Measurements from ENCODE around the gene ALOX12. TPM values are rescaled to one million over a fixed set of nuclear protein-coding genes. Genes with fewer than 3 reads are reported as not detected.
"Not testable (repeated sequence)": the region's sequence is repeated elsewhere in the genome, so short reads cannot be mapped to it uniquely, and the experiment has no call there.

The ALOX12 gene
- total and polyA plus RNA-seq, 5 donors from 2014 or later = 0.18 to 2.7 (median 0.21) TPM

DNA sequence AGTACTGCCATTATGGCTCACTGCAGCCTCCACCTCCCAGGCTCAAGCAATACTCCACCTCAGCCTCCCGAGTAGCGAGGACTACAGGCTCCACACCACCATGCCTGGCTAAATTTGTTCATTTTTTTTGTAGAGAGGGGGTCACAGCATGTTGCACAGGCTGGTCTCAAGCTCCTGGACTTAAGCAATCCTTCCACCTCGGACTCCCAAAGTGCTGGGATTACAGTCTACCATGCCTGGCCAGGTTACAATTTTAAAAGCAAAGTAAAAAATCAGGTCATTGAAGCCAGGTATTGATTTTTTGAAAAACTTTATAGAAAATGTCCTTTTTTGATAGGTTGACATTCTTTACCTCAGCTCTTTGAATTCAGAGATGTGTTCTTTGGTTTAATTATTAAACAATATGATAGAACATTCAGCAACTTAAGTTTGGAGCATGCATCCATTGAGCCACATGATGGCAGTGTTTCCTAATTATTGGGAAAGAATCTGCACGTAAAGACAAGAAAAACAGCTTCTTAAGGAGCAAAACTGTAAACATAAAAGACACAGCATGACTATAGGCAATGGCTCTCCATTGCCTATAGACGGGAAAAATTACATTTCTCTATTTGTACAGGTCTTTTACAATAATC is 49.8 kb downstream of the ALOX12 start:
- H3K4me1 Mint-ChIP-seq = peaks cover 12 to 47% (median 22%) of the 10 kb centered on the region in 4 donors
- no peaks in the 10 kb centered on the region for H3K27me3 ChIP-seq (ENCODE audit: control insufficient read depth, insufficient read depth, low read length)

DNA sequence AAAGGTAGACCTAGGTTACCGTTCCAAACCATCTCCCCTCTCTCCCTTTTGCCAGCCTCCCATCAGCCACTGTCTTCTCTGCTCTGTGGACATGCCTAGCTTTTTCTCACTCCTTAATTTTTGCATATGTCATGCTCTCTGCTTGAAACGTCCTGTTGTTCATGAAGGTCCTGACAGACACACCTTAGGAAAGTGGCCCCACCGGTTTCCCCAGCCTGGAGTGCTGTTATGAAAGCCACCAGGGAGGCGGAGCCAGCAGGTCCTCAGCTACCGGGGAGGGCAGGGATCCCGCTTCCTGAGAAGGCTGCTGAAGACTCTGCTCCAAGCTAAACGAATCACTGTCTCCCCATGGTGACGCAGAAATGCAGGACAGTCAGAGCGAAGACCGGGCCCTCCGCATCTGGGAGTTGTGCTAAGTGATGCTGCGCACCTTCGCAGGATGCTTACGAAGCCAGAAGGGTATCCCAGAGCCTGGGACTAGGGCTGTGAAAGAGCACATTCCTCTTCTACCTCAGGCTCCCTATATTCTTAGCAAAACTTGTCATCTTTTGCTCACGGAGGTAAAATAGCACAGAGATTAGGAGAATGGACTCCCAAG is 50.4 kb downstream of the ALOX12 start:
- H3K9me3 ChIP-seq (ENCODE audit: control insufficient read depth in 2 of 2, low read length in 2 of 2) = no peaks in the 10 kb centered on the region
- Mint-ChIP-seq H3K4me1 (peaks cover 11 to 45% (median 21%) of the 10 kb centered on the region in 4 donors), H3K27me3 (peaks cover 27% of the 10 kb centered on the region), H3K36me3 (no peaks in the 10 kb centered on the region), H3K4me3 (peak overlapping the region; percentile 55 to 93 (median 84)), H3K9me3 (no peaks in the 10 kb centered on the region), H3K27ac (peak overlapping the region; percentile 91 to 94 (median 93))
- peak overlapping the region; percentile 80 for H3K27ac ChIP-seq (ENCODE audit: insufficient read depth, low read length, poor library complexity, severe bottlenecking)
- H3K4me1 ChIP-seq (ENCODE audit: control insufficient read depth, insufficient read depth, low read length, poor library complexity, severe bottlenecking) = peaks cover 46% of the 10 kb centered on the region
- ATAC-seq (ENCODE audit: low read depth in 2 of 2) = peak; percentile 16 to 22
- DNase-seq = peak in 2 of 3 donors; percentile 35 to 49
- no peaks in the 10 kb centered on the region for H3K27me3 ChIP-seq (ENCODE audit: control insufficient read depth, insufficient read depth, low read length)
- H3K36me3 ChIP-seq (ENCODE audit: control insufficient read depth, insufficient read depth, low read length) = no peaks in the 10 kb centered on the region
- H3K4me3 ChIP-seq (ENCODE audit: low read depth, low read length) = peak overlapping the region; percentile 91

More for the DNA sequence above, 49.8 kb downstream of the ALOX12 start:
- Mint-ChIP-seq H3K36me3 (no peaks in the 10 kb centered on the region), H3K27me3 (peaks cover 27% of the 10 kb centered on the region), H3K4me3 (peak overlapping the region; percentile 55 to 93 (median 84)), H3K9me3 (no peaks in the 10 kb centered on the region), H3K27ac (peak overlapping the region; percentile 91 to 94 (median 93))
- no peaks in the 10 kb centered on the region for H3K36me3 ChIP-seq (ENCODE audit: control insufficient read depth, insufficient read depth, low read length)
- H3K4me3 ChIP-seq (ENCODE audit: low read depth, low read length) = peak overlapping the region; percentile 91
- no peaks in the 10 kb centered on the region for H3K9me3 ChIP-seq (ENCODE audit: control insufficient read depth in 2 of 2, low read length in 2 of 2)
- H3K27ac ChIP-seq (ENCODE audit: insufficient read depth, low read length, poor library complexity, severe bottlenecking) = peak overlapping the region; percentile 80
- peak; percentile 36 to 90 (median 78) for DNase-seq
- ATAC-seq (ENCODE audit: low read depth in 2 of 2) = peak; percentile 52 to 53
- H3K4me1 ChIP-seq (ENCODE audit: control insufficient read depth, insufficient read depth, low read length, poor library complexity, severe bottlenecking) = peaks cover 46% of the 10 kb centered on the region

DNA sequence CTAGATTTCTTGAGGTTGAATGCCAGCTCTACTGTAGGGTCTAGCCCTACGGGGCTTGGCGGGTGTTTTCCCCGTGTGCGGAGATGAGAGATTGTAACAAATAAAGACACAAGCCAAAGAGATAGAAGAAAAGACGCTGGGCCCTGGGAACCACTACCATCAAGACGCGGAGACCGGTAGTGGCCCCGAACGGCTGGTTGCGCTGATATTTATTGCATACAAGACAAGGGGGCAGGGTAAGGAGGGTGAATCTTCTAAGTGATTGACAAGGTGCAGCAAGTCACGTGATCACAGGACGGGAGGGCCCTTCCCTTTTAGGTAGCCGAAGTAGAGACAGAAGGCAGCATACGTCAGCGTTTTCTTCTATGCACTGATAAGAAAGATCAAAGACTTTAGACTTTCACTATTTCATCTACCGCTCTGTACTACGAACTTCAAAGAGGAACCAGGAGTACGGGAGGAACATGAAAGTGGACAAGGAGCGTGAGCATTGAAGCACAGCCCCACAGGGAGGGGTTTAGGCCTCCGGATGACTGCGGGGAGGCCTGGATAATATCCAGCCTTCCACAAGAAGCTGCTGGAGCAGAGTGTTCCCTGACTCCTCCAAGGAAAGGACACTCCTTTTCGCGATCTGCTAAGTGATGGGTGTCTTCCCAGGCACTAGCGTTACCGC is 51.0 kb downstream of the ALOX12 start:
- H3K27me3 Mint-ChIP-seq = peaks cover 21% of the 10 kb centered on the region
- not testable (repeated sequence) for H3K9me3 Mint-ChIP-seq; H3K9me3 ChIP-seq (ENCODE audit: control insufficient read depth in 2 of 2, low read length in 2 of 2); H3K36me3 ChIP-seq (ENCODE audit: control insufficient read depth, insufficient read depth, low read length); H3K36me3 Mint-ChIP-seq; H3K27me3 ChIP-seq (ENCODE audit: control insufficient read depth, insufficient read depth, low read length)
- H3K4me1 Mint-ChIP-seq = peaks cover 11 to 38% (median 22%) of the 10 kb centered on the region in 4 donors
- H3K4me3 Mint-ChIP-seq = peak overlapping the region; percentile 55 to 93 (median 84)
- peak overlapping the region; percentile 91 for H3K4me3 ChIP-seq (ENCODE audit: low read depth, low read length)
- ATAC-seq (ENCODE audit: low read depth in 2 of 2) (peak; percentile 39 to 45), DNase-seq (peak; percentile 78 to 93 (median 85))
- peak overlapping the region; percentile 80 for H3K27ac ChIP-seq (ENCODE audit: insufficient read depth, low read length, poor library complexity, severe bottlenecking)
- H3K4me1 ChIP-seq (ENCODE audit: control insufficient read depth, insufficient read depth, low read length, poor library complexity, severe bottlenecking) = peaks cover 44% of the 10 kb centered on the region
- peak overlapping the region; percentile 91 to 94 (median 93) for H3K27ac Mint-ChIP-seq

DNA sequence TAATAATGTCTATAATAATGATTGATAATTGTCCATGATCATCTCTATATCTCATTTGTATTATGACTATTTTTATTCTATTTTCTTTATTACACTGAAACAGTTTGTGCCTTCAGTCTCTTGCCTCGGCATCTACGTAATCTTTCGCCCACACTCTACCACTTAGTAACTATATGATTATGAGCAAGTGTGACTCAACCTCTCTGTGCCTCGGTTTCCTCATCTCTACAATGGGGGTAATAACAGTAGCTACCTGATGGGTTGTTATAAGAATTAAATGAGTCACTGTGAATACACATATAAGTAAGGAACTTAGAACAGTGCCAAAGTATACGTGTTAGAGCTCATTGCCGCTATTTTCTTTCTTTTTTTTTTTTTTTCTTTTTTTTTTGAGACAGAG is 51.7 kb downstream of the ALOX12 start:
- Histone ChIP-seq H3K4me3 (ENCODE audit: low read depth, low read length) (peak overlapping the region; percentile 91), H3K27ac (ENCODE audit: insufficient read depth, low read length, poor library complexity, severe bottlenecking) (peak overlapping the region; percentile 80), H3K36me3 (ENCODE audit: control insufficient read depth, insufficient read depth, low read length) (no peaks in the 10 kb centered on the region), H3K27me3 (ENCODE audit: control insufficient read depth, insufficient read depth, low read length) (no peaks in the 10 kb centered on the region), H3K4me1 (ENCODE audit: control insufficient read depth, insufficient read depth, low read length, poor library complexity, severe bottlenecking) (peaks cover 37% of the 10 kb centered on the region), H3K9me3 (ENCODE audit: control insufficient read depth in 2 of 2, low read length in 2 of 2) (no peaks in the 10 kb centered on the region)
- Mint-ChIP-seq H3K36me3 (no peaks in the 10 kb centered on the region), H3K4me3 (peak overlapping the region; percentile 55 to 93 (median 77)), H3K9me3 (no peaks in the 10 kb centered on the region), H3K27me3 (peaks cover 18% of the 10 kb centered on the region), H3K4me1 (peaks cover 11 to 32% (median 20%) of the 10 kb centered on the region in 4 donors), H3K27ac (peak overlapping the region in 2 of 3 donors; percentile 91 to 93)
- DNase-seq (no peak), ATAC-seq (ENCODE audit: low read depth in 2 of 2) (no peak)

DNA sequence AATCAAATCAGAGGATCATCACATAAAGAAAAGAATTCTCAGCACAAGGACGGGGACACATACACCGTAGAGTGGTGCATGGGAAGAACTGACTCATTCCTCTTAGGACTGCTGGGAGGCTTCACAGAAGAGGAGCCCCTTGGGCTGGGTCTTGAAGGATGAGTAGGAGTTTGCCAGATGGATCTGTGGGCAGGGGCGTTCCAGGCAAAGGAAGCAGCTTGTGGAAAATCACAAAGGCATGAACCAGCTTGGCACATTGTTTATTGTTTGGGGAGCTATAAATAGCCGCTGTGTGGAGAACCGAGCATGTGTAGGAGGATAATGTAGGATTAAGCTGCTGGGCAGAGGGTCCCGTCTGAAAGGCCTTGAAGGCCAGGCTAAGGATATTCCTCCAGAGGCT is 53.1 kb downstream of the ALOX12 start:
- Mint-ChIP-seq H3K4me3 (no peak overlapping the region), H3K9me3 (no peaks in the 10 kb centered on the region), H3K27ac (peak overlapping the region in 1 of 3 donors; percentile 68), H3K4me1 (peaks cover 11 to 29% (median 19%) of the 10 kb centered on the region in 4 donors), H3K36me3 (no peaks in the 10 kb centered on the region), H3K27me3 (peaks cover 15% of the 10 kb centered on the region)
- Histone ChIP-seq H3K36me3 (ENCODE audit: control insufficient read depth, insufficient read depth, low read length) (no peaks in the 10 kb centered on the region), H3K9me3 (ENCODE audit: control insufficient read depth in 2 of 2, low read length in 2 of 2) (no peaks in the 10 kb centered on the region), H3K27me3 (ENCODE audit: control insufficient read depth, insufficient read depth, low read length) (no peaks in the 10 kb centered on the region), H3K4me3 (ENCODE audit: low read depth, low read length) (no peak overlapping the region), H3K4me1 (ENCODE audit: control insufficient read depth, insufficient read depth, low read length, poor library complexity, severe bottlenecking) (peaks cover 23% of the 10 kb centered on the region), H3K27ac (ENCODE audit: insufficient read depth, low read length, poor library complexity, severe bottlenecking) (no peak overlapping the region)
- ATAC-seq (ENCODE audit: low read depth in 2 of 2) (no peak), DNase-seq (no peak)

DNA sequence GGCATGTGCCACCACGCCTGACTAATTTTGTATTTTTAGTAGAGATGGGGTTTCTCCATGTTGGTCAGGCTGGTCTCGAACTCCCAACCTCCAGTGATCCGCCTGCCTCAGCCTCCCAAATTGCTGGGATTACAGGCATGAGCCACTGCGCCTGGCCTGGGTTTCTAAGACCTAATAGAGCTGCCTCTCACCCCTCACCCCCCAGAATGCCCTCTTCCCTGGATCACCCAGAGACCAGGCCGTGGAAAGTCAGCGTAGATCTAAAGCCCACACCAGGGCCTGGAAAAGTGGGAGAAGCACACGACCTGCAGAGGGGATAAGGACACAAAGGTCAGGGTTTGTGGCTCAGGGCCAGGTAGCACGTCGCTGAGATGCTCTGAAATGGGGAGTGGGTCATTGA is 54.7 kb downstream of the ALOX12 start:
- not testable (repeated sequence) for H3K27ac Mint-ChIP-seq; ATAC-seq (ENCODE audit: low read depth in 2 of 2); H3K27me3 Mint-ChIP-seq; H3K9me3 ChIP-seq (ENCODE audit: control insufficient read depth in 2 of 2, low read length in 2 of 2); H3K4me3 Mint-ChIP-seq; H3K27me3 ChIP-seq (ENCODE audit: control insufficient read depth, insufficient read depth, low read length); DNase-seq; H3K27ac ChIP-seq (ENCODE audit: insufficient read depth, low read length, poor library complexity, severe bottlenecking); H3K36me3 Mint-ChIP-seq; H3K4me3 ChIP-seq (ENCODE audit: low read depth, low read length); H3K36me3 ChIP-seq (ENCODE audit: control insufficient read depth, insufficient read depth, low read length); H3K9me3 Mint-ChIP-seq
- peaks cover 21% of the 10 kb centered on the region for H3K4me1 ChIP-seq (ENCODE audit: control insufficient read depth, insufficient read depth, low read length, poor library complexity, severe bottlenecking)
- H3K4me1 Mint-ChIP-seq = peaks cover 11 to 22% (median 16%) of the 10 kb centered on the region in 4 donors

DNA sequence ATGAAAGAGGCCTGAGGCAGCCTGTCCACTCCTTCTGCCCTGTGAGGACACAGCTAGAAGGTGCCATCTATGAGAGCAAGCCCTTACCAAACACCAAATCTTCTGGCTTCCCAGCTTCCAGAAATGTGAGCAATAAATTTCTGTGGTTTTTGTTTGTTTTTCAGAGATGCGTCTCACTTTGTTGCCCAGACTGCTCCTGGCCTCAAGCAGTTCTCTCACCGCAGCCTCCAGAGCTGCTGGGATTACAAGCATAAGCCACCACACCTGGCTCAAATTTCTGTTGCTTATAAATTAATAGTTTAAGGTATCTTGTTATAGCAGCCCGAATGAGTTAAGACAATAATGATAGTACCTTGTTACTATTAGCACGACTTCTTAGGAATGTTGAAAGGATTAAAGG is 60.5 kb downstream of the ALOX12 start:
- Histone ChIP-seq H3K27me3 (ENCODE audit: control insufficient read depth, insufficient read depth, low read length) (no peaks in the 10 kb centered on the region), H3K9me3 (ENCODE audit: control insufficient read depth in 2 of 2, low read length in 2 of 2) (no peaks in the 10 kb centered on the region), H3K27ac (ENCODE audit: insufficient read depth, low read length, poor library complexity, severe bottlenecking) (no peak overlapping the region), H3K4me1 (ENCODE audit: control insufficient read depth, insufficient read depth, low read length, poor library complexity, severe bottlenecking) (no peaks in the 10 kb centered on the region), H3K36me3 (ENCODE audit: control insufficient read depth, insufficient read depth, low read length) (no peaks in the 10 kb centered on the region), H3K4me3 (ENCODE audit: low read depth, low read length) (no peak overlapping the region)
- H3K27me3 Mint-ChIP-seq = peaks cover 13% of the 10 kb centered on the region
- ATAC-seq (ENCODE audit: low read depth in 2 of 2) = no peak
- no peak overlapping the region for H3K4me3 Mint-ChIP-seq
- H3K4me1 Mint-ChIP-seq = peaks cover 0 to 5% (median 2%) of the 10 kb centered on the region in 4 donors
- no peak for DNase-seq
- no peaks in the 10 kb centered on the region for H3K36me3 Mint-ChIP-seq
- no peak overlapping the region for H3K27ac Mint-ChIP-seq
- no peaks in the 10 kb centered on the region for H3K9me3 Mint-ChIP-seq

All from CD4-positive, CD25-positive, alpha-beta regulatory T cell (primary cell).